ENCODE data around the gene ADRB2. TPM values are rescaled to one million over a fixed set of nuclear protein-coding genes. Genes with fewer than 3 reads are reported as not detected.

Gene ADRB2
- total and polyA plus RNA-seq, 4 donors, result 1.2 to 7.6 (median 3.8) TPM

- TF ChIP-seq GABPA (IDR thresholded peaks at IDR 0.05 in 1 of 2, conservative IDR thresholded peaks at IDR 0.05 in 1 of 2), result no peak
Observed at GRCh38 chr5:148840531-148840930, 14.1 kb downstream of the ADRB2 start (continued).

- WGBS, result 16% methylated on average over 3 of the region's 3 CpGs
- DNase-seq (ENCODE audit: low spot score), result no peak
- H3K9ac ChIP-seq (ENCODE audit: low read depth in 1 of 2, low read length in 2 of 2), result peak overlapping the region in 1 of 2 donors; percentile 58
- no peak overlapping the region for H3K4me3 ChIP-seq (ENCODE audit: low read depth in 1 of 3, low read length in 3 of 3)
- no peak for TF ChIP-seq GABPA (IDR thresholded peaks at IDR 0.05 in 1 of 2, conservative IDR thresholded peaks at IDR 0.05 in 1 of 2)
- peak; percentile 43 to 74 for TF ChIP-seq HNF4A (conservative IDR thresholded peaks at IDR 0.05)
- no peak for TF ChIP-seq EGR1 (IDR thresholded peaks at IDR 0.05; ENCODE audit: low read depth in 2 of 2)
- TF ChIP-seq ATF3 (IDR thresholded peaks at IDR 0.05), result no peak
- TF ChIP-seq FOXA2 (IDR thresholded peaks at IDR 0.05), result peak; percentile 7
- TF ChIP-seq, protein P1, sequence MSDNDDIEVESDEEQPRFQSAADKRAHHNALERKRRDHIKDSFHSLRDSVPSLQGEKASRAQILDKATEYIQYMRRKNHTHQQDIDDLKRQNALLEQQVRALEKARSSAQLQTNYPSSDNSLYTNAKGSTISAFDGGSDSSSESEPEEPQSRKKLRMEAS (IDR thresholded peaks at IDR 0.05), result peak; percentile 48
- no peak for TF ChIP-seq NR2F2 (IDR thresholded peaks at IDR 0.05)
- no peak for TF ChIP-seq REST (IDR thresholded peaks at IDR 0.05)
- TF ChIP-seq RAD21 (IDR thresholded peaks at IDR 0.05), result peak in 1 of 2 donors; percentile 53
- no peak for TF ChIP-seq TAF1 (conservative IDR thresholded peaks at IDR 0.05)
- TF ChIP-seq, protein P2, sequence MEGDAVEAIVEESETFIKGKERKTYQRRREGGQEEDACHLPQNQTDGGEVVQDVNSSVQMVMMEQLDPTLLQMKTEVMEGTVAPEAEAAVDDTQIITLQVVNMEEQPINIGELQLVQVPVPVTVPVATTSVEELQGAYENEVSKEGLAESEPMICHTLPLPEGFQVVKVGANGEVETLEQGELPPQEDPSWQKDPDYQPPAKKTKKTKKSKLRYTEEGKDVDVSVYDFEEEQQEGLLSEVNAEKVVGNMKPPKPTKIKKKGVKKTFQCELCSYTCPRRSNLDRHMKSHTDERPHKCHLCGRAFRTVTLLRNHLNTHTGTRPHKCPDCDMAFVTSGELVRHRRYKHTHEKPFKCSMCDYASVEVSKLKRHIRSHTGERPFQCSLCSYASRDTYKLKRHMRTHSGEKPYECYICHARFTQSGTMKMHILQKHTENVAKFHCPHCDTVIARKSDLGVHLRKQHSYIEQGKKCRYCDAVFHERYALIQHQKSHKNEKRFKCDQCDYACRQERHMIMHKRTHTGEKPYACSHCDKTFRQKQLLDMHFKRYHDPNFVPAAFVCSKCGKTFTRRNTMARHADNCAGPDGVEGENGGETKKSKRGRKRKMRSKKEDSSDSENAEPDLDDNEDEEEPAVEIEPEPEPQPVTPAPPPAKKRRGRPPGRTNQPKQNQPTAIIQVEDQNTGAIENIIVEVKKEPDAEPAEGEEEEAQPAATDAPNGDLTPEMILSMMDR (IDR thresholded peaks at IDR 0.05; ENCODE audit: low read depth, low read length, missing input control), result no peak
- TF ChIP-seq SP1 (IDR thresholded peaks at IDR 0.05), result peak; percentile 89
- TF ChIP-seq HNF4G (IDR thresholded peaks at IDR 0.05), result peak; percentile 33
- no peak for TF ChIP-seq YY1 (IDR thresholded peaks at IDR 0.05)
- peak; percentile 26 to 39 for TF ChIP-seq JUND (IDR thresholded peaks at IDR 0.05)
- peak; percentile 88 to 98 for TF ChIP-seq RXRA (IDR thresholded peaks at IDR 0.05)
- TF ChIP-seq, protein P3, sequence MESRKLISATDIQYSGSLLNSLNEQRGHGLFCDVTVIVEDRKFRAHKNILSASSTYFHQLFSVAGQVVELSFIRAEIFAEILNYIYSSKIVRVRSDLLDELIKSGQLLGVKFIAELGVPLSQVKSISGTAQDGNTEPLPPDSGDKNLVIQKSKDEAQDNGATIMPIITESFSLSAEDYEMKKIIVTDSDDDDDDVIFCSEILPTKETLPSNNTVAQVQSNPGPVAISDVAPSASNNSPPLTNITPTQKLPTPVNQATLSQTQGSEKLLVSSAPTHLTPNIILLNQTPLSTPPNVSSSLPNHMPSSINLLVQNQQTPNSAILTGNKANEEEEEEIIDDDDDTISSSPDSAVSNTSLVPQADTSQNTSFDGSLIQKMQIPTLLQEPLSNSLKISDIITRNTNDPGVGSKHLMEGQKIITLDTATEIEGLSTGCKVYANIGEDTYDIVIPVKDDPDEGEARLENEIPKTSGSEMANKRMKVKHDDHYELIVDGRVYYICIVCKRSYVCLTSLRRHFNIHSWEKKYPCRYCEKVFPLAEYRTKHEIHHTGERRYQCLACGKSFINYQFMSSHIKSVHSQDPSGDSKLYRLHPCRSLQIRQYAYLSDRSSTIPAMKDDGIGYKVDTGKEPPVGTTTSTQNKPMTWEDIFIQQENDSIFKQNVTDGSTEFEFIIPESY (IDR thresholded peaks at IDR 0.05), result peak; percentile 36
- no peak for TF ChIP-seq FOXA1 (IDR thresholded peaks at IDR 0.05)
- H3K36me3 ChIP-seq (ENCODE audit: control insufficient read depth in 4 of 4, insufficient read depth in 3 of 4, low read depth in 1 of 4, low read length in 3 of 4), result no peaks in the 10 kb centered on the region
- H3K27ac ChIP-seq (ENCODE audit: low read depth in 1 of 2, low read length in 2 of 2), result peak overlapping the region; percentile 64 to 68
- H3K27me3 ChIP-seq (ENCODE audit: control insufficient read depth in 4 of 4, insufficient read depth in 4 of 4, low read length in 3 of 4), result no peaks in the 10 kb centered on the region
- H3K9me3 ChIP-seq (ENCODE audit: control insufficient read depth in 4 of 4, low read length in 3 of 4), result no peaks in the 10 kb centered on the region
- H3K4me1 ChIP-seq (ENCODE audit: control insufficient read depth in 4 of 4, insufficient read depth in 4 of 4, low read length in 3 of 4), result peaks cover 0 to 17% (median 8%) of the 10 kb centered on the region in 4 donors
Observed at GRCh38 chr5:148841519-148841918, 15.1 kb downstream of the ADRB2 start.

All from liver (tissue), 9 donors.